Esophagus muscularis mucosa (tissue), 4 donors: ENCODE data around the gene SP8.

Source experiments
- EP300 ChIP-seq: sonication (generic); formaldehyde crosslinking; IDR thresholded peaks from one replicate; pipeline ENCODE4 v1.6.1; 2017; ENCODE audit warnings: antibody characterized with exemption
- POLR2A ChIP-seq: fragments of 450-650 bp; IDR thresholded peaks from one replicate; pipeline ENCODE4 v1.6.1; 2017; ENCODE audit warnings: antibody characterized with exemption, moderate library complexity, mild to moderate bottlenecking, low read depth
- TF ChIP-seq, protein P1 (sequence below), 3 experiments: fragments of 200-600 bp in 2 of 3; fragments of 450-650 bp in 1 of 3; sonication (generic) in 2 of 3; IDR thresholded peaks; one replicate each; pipeline ENCODE4 v1.5.1; 2017 to 2019; ENCODE audit warnings: antibody characterized with exemption in 3 of 3, mild to moderate bottlenecking in 2 of 3, moderate library complexity in 1 of 3

DNA sequence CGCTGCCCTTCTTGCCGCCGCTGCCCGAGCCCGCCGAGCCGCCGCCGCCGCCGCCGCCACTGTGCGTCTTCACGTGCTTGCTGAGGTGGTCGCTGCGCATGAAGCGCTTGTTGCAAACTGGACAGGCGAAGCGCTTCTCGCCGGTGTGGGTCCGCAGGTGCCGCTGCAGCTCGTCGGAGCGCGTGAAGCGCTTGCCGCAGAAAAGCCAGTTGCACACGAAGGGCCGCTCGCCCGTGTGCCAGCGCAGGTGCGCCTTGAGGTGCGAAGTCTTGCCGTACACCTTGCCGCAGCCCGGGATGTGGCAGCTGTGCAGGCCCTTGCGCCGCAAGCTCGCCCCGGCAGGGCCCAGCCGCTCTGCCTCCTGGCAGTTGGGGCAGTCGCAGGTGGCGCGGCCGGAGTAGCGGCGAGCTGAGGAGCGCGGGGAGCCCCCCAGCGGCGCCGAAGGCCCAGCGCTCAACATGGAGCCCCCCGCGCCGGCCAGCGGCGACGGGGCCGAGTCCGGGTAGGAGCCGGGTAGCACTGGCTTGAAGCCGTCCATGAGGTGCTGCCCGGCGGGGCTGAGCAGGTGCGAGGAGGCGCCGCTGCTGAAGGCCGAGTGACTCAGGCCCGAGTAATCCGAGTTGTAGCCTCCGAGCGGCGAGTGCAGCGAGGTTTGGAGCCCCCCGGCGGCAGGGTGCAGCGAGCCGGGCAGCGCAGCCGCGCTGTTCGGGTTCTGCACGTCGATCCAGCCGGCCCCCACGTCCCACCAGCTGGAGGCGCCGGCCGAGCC is 2.1 kb downstream of the SP8 start:
- TF ChIP-seq POLR2A (no peak), EP300 (no peak)
- TF ChIP-seq, protein P1, sequence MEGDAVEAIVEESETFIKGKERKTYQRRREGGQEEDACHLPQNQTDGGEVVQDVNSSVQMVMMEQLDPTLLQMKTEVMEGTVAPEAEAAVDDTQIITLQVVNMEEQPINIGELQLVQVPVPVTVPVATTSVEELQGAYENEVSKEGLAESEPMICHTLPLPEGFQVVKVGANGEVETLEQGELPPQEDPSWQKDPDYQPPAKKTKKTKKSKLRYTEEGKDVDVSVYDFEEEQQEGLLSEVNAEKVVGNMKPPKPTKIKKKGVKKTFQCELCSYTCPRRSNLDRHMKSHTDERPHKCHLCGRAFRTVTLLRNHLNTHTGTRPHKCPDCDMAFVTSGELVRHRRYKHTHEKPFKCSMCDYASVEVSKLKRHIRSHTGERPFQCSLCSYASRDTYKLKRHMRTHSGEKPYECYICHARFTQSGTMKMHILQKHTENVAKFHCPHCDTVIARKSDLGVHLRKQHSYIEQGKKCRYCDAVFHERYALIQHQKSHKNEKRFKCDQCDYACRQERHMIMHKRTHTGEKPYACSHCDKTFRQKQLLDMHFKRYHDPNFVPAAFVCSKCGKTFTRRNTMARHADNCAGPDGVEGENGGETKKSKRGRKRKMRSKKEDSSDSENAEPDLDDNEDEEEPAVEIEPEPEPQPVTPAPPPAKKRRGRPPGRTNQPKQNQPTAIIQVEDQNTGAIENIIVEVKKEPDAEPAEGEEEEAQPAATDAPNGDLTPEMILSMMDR (IDR thresholded peaks at IDR 0.05): no peak
